A549 (cell line): ENCODE measurements around the gene AURKB. TPM values are rescaled to one million over a fixed set of nuclear protein-coding genes. Genes with fewer than 3 reads are reported as not detected.

ENCODE experiments used
- ATAC-seq, 2 experiments: fragments of 200-7000 bp in 1 of 2; fragments of >200 bp in 1 of 2; cut with Nextera tagmentation in 1 of 2; cut with Tn5 transposase in 1 of 2; 3 replicates each; pipeline versions ENCODE4 v1.8.0 to v1.9.1; 2018 to 2020; ENCODE audit warnings: mild to moderate bottlenecking in 1 of 2, moderate library complexity in 1 of 2
- CTCF ChIA-PET: fragments of 300-600 bp; sonication (Branson Sonifier 250); formaldehyde crosslinking; extraction: SDS; loops from one replicate; lab custom pipeline; 2021; ENCODE audit warnings: antibody characterized with exemption, inconsistent platforms; lab: Yijun Ruan, JAX
- POLR2A ChIA-PET: fragments of 350-600 bp; formaldehyde crosslinking; extraction: SDS; loops from one replicate; lab custom pipeline; 2021; ENCODE audit warnings: antibody characterized with exemption, inconsistent platforms; lab: Yijun Ruan, JAX
- DNase-seq, 2 experiments: peaks; one replicate each; pipeline versions ENCODE4 v3.0.0 to v3.0.0-alpha.2; 2011 to 2016; ENCODE audit warnings: low read depth in 1 of 2, low spot score in 1 of 2
- FAIRE-seq: peaks from 2 replicates; lab custom pipeline; 2011; peaks lifted over from hg19 to GRCh38; lab: Jason Lieb, UNC
- H3K27ac ChIP-seq, 2 experiments: fragments of >200 bp; sonication (Bioruptor Twin); formaldehyde crosslinking; 3 replicates each; pipeline ENCODE4 v1.5.1; 2016 to 2017
- H3K4me1 ChIP-seq: fragments of >200 bp; sonication (Bioruptor Twin); formaldehyde crosslinking; 3 replicates; pipeline ENCODE4 v1.6.1; 2016
- H3K4me2 ChIP-seq: fragments of >200 bp; sonication (Bioruptor Twin); formaldehyde crosslinking; 3 replicates; pipeline ENCODE4 v1.6.1; 2016
- H3K4me3 ChIP-seq: fragments of >200 bp; sonication (Bioruptor Twin); formaldehyde crosslinking; 3 replicates; pipeline ENCODE4 v1.5.1; 2016
- H3K9me3 ChIP-seq: fragments of >200 bp; sonication (Bioruptor Twin); formaldehyde crosslinking; 3 replicates; pipeline ENCODE4 v1.6.1; 2016
- ATOH8 ChIP-seq: fragments of 250-450 bp; sonication (Bioruptor Pico); IDR thresholded peaks from 2 replicates; pipeline ENCODE4 v1.5.0; 2020; ENCODE audit warnings: low read depth, mild to moderate bottlenecking, moderate library complexity
- CBX8 ChIP-seq: fragments of 200-600 bp; sonication (generic); IDR thresholded peaks from 2 replicates; pipeline ENCODE4 v1.6.1; 2016
- CEBPB ChIP-seq, 2 experiments: fragments of >200 bp in 1 of 2; sonication (Bioruptor Twin) in 1 of 2; formaldehyde crosslinking in 1 of 2; IDR thresholded peaks; 2 replicates each; pipeline ENCODE4 v1.6.1; 2012 to 2016
- CTCF ChIP-seq: fragments of >200 bp; sonication (Bioruptor Twin); formaldehyde crosslinking; IDR thresholded peaks from 3 replicates; pipeline ENCODE4 v1.5.1; 2016
- E2F6 ChIP-seq: IDR thresholded peaks from 2 replicates; pipeline ENCODE4 v1.6.1; 2012; ENCODE audit warnings: low read depth, borderline replicate concordance
- EHF ChIP-seq: fragments of 250-450 bp; sonication (Bioruptor Pico); IDR thresholded peaks from 2 replicates; pipeline ENCODE4 v1.5.0; 2020; ENCODE audit warnings: mild to moderate bottlenecking
- FOSL2 ChIP-seq, 2 experiments: fragments of 450-650 bp in 1 of 2; fragments of >200 bp in 1 of 2; sonication (Bioruptor Twin) in 1 of 2; formaldehyde crosslinking; IDR thresholded peaks; 2 replicates each; pipeline versions ENCODE4 v1.5.0 to v1.6.1; 2016 to 2020; ENCODE audit warnings: mild to moderate bottlenecking in 1 of 2, moderate library complexity in 1 of 2
- FOXS1 ChIP-seq: fragments of 250-450 bp; sonication (Bioruptor Pico); IDR thresholded peaks from 2 replicates; pipeline ENCODE4 v1.5.0; 2020; ENCODE audit warnings: mild to moderate bottlenecking, moderate library complexity
- HDAC2 ChIP-seq: fragments of 200-600 bp; sonication (generic); IDR thresholded peaks from 2 replicates; pipeline ENCODE4 v1.6.1; 2016
- JUN ChIP-seq, 2 experiments: fragments of >200 bp; sonication (Bioruptor Twin); formaldehyde crosslinking; IDR thresholded peaks; 2 replicates in 1 of 2; 3 replicates in 1 of 2; pipeline ENCODE4 v1.6.1; 2016 to 2017
- MAX ChIP-seq: IDR thresholded peaks from 2 replicates; pipeline ENCODE4 v1.6.1; 2012
- PHF8 ChIP-seq: fragments of 200-600 bp; sonication (generic); IDR thresholded peaks from 2 replicates; pipeline ENCODE4 v1.6.1; 2016; ENCODE audit warnings: low read depth, mild to moderate bottlenecking, antibody characterized with exemption, moderate library complexity, borderline replicate concordance
- POLR2A ChIP-seq: IDR thresholded peaks from 2 replicates; pipeline ENCODE4 v1.6.1; 2012; ENCODE audit warnings: mild to moderate bottlenecking, low read length
- REST ChIP-seq: fragments of 200-600 bp; sonication (generic); IDR thresholded peaks from 2 replicates; pipeline ENCODE4 v1.6.1; 2016; ENCODE audit warnings: antibody characterized with exemption, mild to moderate bottlenecking, moderate library complexity
- SMC3 ChIP-seq: fragments of >200 bp; sonication (Bioruptor Twin); formaldehyde crosslinking; IDR thresholded peaks from 3 replicates; pipeline ENCODE4 v1.6.1; 2018; ENCODE audit warnings: inconsistent platforms
- ZC3H11A ChIP-seq: fragments of 450-650 bp; IDR thresholded peaks from 2 replicates; pipeline ENCODE4 v1.6.1; 2014; ENCODE audit warnings: antibody characterized with exemption, mild to moderate bottlenecking
- ZSCAN20 ChIP-seq: fragments of 250-450 bp; sonication (Bioruptor Pico); IDR thresholded peaks from 2 replicates; pipeline ENCODE4 v1.8.0; 2022; ENCODE audit warnings: mild to moderate bottlenecking, moderate library complexity
- WGBS: methylation state at CpG from one replicate; pipeline ENCODE4 v1.1.6; 2017; ENCODE audit errors: missing lambda C conversion rate; 5-methylcytosine and 5-hydroxymethylcytosine counted together
- polyA plus RNA-seq, 4 experiments: library from polyadenylated mRNA; depleted of rRNA in 3 of 4; stranded (reverse); fragments of >200 nt; fragmentation: RNase III in 1 of 4; extraction: RNeasy Plus Mini Kit Qiagen cat#74134 plus additional on column Dnase treatment in 1 of 4; gene quantifications; 2 replicates in 3 of 4; 3 replicates in 1 of 4; pipeline ENCODE4 v1.2.3, GENCODE V29; 2011 to 2017

The AURKB gene
- polyA plus RNA-seq, 2 of the 4 experiments (the other 2 are of a cell fraction) = 51.0 to 130 TPM

GRCh38 chr17:8162233-8162996 lies 48.0 kb downstream of the AURKB start, which contains the start of gene VAMP2 (continued):
- no peak for TF ChIP-seq CTCF

- 79% methylated on average over 19 of the region's 19 CpGs for WGBS
- peaks cover 42% of the 10 kb centered on the region for H3K4me1 ChIP-seq
- no peak for FAIRE-seq
- H3K4me2 ChIP-seq = peak overlapping the region; percentile 85
- ATAC-seq = no peak
- H3K9me3 ChIP-seq = no peaks in the 10 kb centered on the region
- no peak for DNase-seq
- TF ChIP-seq ZSCAN20 = no peak
- TF ChIP-seq POLR2A = no peak
- TF ChIP-seq ATOH8 = no peak
- TF ChIP-seq JUN (IDR thresholded peaks at IDR 0.05) = no peak
- TF ChIP-seq E2F6 = no peak
- no peak for TF ChIP-seq FOXS1 (CRISPR knock-in tag)
- no peak for TF ChIP-seq REST
- no peak for TF ChIP-seq HDAC2
- TF ChIP-seq MAX = no peak
- TF ChIP-seq SMC3 = no peak
- TF ChIP-seq CBX8 = no peak
- TF ChIP-seq FOSL2 (IDR thresholded peaks at IDR 0.05) = no peak
- TF ChIP-seq FOSL2 (CRISPR knock-in tag; IDR thresholded peaks at IDR 0.05) = no peak
- no peak for TF ChIP-seq CEBPB (IDR thresholded peaks at IDR 0.05)
- no peak for TF ChIP-seq EHF (CRISPR knock-in tag)
- TF ChIP-seq PHF8 = no peak
- TF ChIP-seq ZC3H11A = no peak
- H3K4me3 ChIP-seq = peak overlapping the region; percentile 65
- ChIA-PET CTCF (interaction anchor here (0.5 to 19.5 kb wide), 13 partner anchors 11 to 335 kb away, joined by 3 to 601 read pairs (median 4); partner anchors contain the start of genes ALOXE3 and HES7), POLR2A (interaction anchor here (1.0 to 2.7 kb wide), 2 partner anchors 12 to 25 kb away, joined by 3 to 13 read pairs; no protein-coding TSS in a partner anchor)
- peak overlapping the region; percentile 92 to 98 for H3K27ac ChIP-seq
Measured at GRCh38 chr17:8161289-8162232, 48.8 kb downstream of the AURKB start.
